ENCODE measurements around the gene SAXO2. TPM values are rescaled to one million over a fixed set of nuclear protein-coding genes. Genes with fewer than 3 reads are reported as not detected.
"Not testable (repeated sequence)": the region's sequence is repeated elsewhere in the genome, so short reads cannot be mapped to it uniquely, and the experiment has no call there.

Gene SAXO2
- total RNA-seq, 1 donor from 2014 or later = 0.12 TPM

DNA sequence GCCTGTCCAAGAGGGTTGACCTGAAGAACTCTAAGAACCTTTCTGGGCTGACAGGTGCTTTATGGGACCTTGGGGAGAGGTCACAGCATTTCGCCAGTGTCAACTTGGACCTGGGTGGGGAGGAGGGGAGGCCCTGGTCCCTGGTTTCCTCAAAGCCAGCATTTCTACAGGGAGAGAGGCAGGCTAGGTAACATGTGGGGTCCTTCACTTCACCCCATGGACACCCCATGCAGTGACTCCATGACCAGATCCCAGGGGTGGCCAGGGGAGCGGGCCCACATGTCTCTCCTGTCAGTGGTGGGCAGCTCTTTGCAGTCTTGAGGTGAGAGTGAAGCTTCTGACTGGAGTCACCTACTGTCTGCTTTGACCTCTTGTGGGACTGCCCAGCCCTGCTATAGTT is 50.8 kb downstream of the SAXO2 start:
- intact Hi-C loops (cut with micrococcal nuclease) = no loop called here

DNA sequence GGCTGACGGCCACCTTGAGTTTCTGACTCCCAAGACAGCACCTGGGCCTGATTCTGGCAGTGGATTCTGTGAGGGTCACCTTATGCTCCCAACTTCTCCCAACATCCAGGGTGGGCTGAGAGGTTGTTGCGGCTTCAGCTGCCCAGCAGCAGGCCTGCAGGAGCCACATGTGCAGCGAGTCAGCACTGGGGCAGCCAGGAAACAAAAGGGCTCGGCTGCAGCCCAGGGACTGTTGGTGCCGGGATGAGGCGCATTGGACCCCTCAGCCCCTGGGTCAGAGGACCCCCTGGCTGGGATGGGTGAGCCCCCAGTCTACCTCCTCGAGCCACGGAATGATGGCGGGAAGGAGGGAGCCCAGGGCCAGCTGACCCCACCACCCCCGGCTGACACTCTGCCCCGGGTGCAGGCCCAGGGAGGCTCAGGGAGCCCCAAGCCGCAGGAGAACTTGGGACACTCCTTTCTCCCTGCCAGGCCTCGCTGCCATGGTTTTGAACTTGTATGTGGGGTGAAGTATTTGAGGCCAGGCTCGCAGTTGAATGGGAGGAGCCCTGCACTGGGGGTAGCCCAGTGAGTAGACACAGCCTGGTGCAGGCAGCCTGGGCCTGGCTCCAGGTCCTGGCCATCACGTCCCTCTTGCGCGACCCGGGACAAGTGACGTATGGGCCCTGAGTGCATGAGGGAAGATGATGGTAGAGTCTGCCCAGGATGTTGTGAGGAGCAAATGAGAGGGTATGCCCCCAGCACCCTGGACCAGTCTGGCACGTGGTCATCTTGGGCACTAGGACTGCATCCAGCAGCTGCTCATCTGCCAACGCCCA is 51.5 kb downstream of the SAXO2 start:
- intact Hi-C loops (cut with micrococcal nuclease) = not testable (repeated sequence)

DNA sequence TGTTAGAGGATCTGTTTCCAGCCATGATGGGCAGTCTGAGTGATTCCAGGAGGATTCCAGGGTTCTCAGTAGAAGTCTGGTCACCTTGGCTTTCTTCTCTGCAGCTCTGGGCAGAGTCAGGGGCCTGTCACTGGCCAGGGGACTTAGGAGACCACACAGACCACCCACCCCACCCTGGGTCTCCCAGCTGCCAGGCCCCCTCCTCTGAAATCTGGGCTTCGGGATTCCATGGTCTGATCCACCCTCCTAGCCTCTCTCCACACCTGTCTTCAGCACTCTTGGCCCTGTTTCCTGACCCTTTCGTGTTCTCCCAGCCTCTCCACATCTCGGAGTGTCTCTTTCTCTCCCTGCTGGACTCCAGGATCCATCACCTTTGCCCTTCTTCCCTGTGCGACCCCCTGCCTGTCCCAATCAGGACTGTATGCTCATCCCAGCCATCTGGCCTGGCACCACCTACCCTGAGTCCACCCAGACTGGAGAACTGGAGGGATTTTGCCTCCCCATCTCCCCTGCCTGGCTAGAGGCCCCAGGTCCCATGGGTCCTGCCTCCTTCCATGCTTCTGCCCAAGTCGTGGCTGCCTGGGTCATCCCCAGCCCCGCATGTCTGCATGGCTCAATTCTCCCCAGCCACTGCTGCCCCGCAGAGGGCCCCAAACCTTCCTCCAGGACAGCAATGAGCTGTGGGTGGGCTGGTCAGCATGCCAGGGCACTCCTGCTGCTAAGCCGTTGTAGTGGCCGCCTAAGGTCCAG is 52.3 kb downstream of the SAXO2 start:
- intact Hi-C loops (cut with micrococcal nuclease) = no loop called here

DNA sequence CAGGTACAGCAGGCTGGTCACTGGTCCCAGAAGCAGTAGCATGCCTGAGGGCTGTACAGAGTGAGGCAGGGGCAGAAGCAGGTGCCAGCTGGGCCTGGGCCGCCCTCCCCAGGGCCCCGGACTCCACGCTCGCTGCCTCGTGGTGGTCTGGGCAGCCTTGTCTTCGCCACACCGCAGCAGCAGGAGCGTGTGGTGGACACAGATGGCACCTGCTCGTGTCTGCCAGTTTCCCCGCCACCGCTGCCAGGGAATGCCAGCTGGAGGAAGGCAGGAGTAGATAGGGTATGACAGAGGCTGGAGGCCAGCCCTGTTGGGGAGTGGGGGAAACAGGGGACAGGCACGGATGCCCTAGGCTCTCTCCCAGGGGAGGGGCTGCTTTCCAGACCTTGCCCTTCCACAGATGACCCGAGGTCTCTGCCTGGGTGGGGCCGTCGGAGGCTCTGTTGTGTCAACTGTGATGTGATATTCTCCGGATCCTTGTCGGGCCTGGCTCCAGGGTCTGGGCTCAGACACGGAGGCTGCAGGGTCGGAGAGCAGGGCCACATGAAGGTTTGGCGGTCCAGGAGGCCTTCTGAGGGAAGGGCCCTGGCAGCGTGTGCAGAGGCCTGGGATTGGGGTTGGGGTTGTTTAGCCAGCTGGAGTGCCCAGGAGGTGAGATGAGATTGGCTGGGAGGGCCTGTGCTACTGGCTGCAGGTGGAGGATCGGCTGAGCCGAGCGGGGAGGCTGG is 53.1 kb downstream of the SAXO2 start:
- intact Hi-C loops (cut with micrococcal nuclease) = no loop called here

GRCh38 chr15:82316247-82317090 is 53.9 kb downstream of the SAXO2 start:
- intact Hi-C loops (cut with micrococcal nuclease) = not testable (repeated sequence)

GRCh38 chr15:82317091-82317489 is 54.5 kb downstream of the SAXO2 start:
- intact Hi-C loops (cut with micrococcal nuclease) = no loop called here

- intact Hi-C loops (cut with micrococcal nuclease) = not testable (repeated sequence)
Measured at GRCh38 chr15:82317516-82317915, 54.9 kb downstream of the SAXO2 start.

DNA sequence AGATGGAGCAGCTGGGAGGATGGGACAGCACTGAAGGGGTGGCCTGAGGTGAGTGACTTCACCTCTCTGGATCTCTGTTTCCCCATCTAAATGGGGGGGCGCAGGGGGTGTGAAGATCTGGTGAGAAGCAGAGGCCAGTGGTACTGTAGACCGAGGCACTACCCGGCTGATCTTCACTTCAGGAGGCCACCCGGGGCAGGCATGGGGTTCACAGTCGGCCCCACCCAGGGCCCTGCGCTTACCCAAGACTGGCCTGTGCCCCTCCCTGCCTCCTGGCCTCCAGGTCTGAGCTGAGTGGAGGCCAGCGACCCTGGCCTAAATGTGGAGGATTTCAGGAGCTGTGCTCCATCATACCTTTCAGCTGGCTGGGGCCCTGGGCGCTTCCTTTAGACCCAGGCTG is 55.7 kb downstream of the SAXO2 start:
- intact Hi-C loops (cut with micrococcal nuclease) = not testable (repeated sequence)

DNA sequence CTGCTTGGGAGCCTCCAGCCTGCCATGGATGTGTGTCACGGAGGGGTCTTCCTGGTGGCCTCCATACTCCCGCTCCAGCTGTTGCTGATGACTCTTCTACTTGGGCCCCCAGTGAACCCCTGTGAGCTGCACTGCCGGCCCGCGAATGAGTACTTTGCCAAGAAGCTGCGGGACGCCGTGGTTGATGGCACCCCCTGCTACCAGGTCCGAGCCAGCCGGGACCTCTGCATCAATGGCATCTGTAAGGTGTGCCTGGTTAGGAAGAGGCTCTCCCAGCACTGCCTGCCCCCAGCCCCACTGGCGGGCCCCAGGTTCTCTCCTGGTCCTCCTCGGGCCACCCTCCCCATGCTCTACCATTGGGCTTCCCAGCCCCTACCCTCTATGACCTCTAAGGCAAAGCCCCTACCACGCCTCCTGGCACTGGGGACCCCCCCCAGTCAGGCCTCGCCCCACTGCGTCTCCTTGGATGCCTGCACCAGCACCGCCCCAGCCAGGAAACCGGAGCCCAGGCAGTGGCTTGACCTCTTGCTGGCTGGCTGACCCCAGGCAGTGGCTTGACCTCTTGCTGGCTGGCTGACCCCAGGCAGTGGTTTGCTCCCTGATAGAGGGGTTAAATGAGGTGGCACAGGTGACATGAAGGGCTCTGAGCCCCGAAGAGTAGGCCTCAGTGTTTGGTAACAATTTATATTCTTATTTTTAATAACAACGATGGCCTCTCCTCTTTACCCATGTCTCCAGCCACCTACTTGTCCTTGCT is 57.1 kb downstream of the SAXO2 start:
- intact Hi-C loops (cut with micrococcal nuclease) = not testable (repeated sequence)

- intact Hi-C loops (cut with micrococcal nuclease) = not testable (repeated sequence)
Measured at GRCh38 chr15:82320861-82321260, 58.2 kb downstream of the SAXO2 start.

GRCh38 chr15:82322488-82322887 is 59.9 kb downstream of the SAXO2 start:
- intact Hi-C loops (cut with micrococcal nuclease) = not testable (repeated sequence)

DNA sequence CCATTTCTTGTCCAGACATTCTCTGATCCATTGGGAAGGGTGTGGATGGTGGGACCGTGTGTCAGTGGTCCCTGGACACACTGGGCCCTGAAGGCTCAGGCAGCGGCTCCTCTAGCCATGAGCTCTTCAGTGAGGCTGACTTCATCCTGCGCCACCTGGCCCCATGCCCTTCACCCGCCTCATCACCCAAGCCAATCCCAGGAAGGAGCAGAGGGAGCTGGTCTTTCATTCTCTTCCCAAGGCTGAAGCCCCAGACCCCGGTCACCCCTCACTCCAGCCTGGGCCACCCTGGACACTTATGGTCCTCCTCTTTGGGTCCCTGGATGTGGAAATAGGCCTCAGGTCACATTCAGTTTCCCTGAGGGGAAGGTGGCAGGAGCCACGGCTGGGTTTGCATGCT is 62.2 kb downstream of the SAXO2 start:
- intact Hi-C loops (cut with micrococcal nuclease) = not testable (repeated sequence)

- intact Hi-C loops (cut with micrococcal nuclease) = not testable (repeated sequence)
Measured at GRCh38 chr15:82325646-82326045, 63.0 kb downstream of the SAXO2 start.

DNA sequence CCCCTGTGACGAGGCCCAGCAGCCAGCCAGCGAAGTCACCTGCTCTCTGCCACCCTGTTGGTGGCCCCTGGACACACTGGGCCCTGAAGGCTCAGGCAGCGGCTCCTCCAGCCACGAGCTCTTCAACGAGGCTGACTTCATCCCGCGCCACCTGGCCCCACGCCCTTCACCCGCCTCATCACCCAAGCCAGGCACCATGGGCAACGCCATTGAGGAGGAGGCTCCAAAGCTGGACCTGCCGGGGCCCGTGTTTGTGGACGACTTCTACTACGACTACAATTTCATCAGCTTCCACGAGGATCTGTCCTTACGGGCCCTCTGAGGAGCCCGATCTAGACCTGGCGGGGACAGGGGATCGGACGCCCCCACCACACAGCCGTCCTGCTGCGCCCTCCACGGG is 64.3 kb downstream of the SAXO2 start:
- intact Hi-C loops (cut with micrococcal nuclease) = not testable (repeated sequence)

GRCh38 chr15:82327372-82327771 is 64.8 kb downstream of the SAXO2 start:
- intact Hi-C loops (cut with micrococcal nuclease) = not testable (repeated sequence)

- intact Hi-C loops (cut with micrococcal nuclease) = not testable (repeated sequence)
Measured at GRCh38 chr15:82329039-82329438, 66.4 kb downstream of the SAXO2 start.

DNA sequence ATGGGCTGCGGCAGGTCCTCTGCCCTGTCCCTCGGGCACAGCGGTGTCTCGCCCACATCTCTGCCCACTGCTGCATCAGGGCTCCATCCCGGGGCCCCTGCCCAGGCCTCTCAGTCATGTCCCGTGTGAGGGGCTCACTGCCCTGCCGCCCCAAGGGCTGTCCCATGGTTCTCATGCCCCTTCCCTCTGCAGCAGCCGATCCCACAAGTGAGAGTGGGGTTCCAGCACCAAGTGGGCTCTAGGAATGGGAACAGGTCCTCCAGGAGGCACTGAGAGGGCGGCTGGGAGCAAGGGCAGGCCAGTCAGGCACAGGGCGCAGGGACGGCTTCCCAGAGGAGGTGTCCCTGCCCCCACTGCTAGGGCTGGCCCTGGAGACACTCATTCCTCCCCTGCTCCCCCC is 68.3 kb downstream of the SAXO2 start:
- intact Hi-C loops (cut with micrococcal nuclease) = not testable (repeated sequence)

GRCh38 chr15:82331576-82332304 is 69.1 kb downstream of the SAXO2 start:
- intact Hi-C loops (cut with micrococcal nuclease) = not testable (repeated sequence)
